Suprapubic skin (tissue), 3 donors: ENCODE results near the gene MAPRE2.

ENCODE experiments used
- POLR2A ChIP-seq, 2 donors: fragments of 450-650 bp; IDR thresholded peaks; one replicate each; pipeline ENCODE4 v1.6.1; 2017; ENCODE audit warnings: antibody characterized with exemption in 2 of 2, mild to moderate bottlenecking in 2 of 2, moderate library complexity in 2 of 2
- TF ChIP-seq, protein P1 (sequence below), 2 donors: fragments of 200-600 bp in 1 of 2; fragments of 450-650 bp in 1 of 2; sonication (generic) in 1 of 2; IDR thresholded peaks; one replicate each; pipeline ENCODE4 v1.5.1; 2016 to 2019; ENCODE audit warnings: antibody characterized with exemption in 2 of 2, mild to moderate bottlenecking in 1 of 2, moderate library complexity in 1 of 2

DNA sequence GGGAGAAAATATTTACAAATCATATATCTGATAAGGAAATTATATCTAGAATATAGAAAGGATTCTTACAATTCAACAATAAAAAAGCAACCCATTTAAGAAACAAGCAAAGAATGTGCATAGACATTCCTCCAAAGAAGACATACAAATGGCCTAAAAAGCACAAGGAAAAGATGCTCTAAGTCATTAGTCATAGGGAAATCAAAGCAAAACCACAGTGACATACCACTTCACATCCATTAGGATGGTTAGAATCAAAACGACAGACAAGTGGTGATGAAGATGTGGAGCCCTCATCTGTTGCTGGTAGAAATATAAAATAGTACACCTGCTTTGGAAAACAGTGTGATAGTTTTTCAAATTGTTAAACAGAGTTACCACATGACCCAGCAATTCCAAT is 48.2 kb downstream of the MAPRE2 start:
- TF ChIP-seq, protein P1, sequence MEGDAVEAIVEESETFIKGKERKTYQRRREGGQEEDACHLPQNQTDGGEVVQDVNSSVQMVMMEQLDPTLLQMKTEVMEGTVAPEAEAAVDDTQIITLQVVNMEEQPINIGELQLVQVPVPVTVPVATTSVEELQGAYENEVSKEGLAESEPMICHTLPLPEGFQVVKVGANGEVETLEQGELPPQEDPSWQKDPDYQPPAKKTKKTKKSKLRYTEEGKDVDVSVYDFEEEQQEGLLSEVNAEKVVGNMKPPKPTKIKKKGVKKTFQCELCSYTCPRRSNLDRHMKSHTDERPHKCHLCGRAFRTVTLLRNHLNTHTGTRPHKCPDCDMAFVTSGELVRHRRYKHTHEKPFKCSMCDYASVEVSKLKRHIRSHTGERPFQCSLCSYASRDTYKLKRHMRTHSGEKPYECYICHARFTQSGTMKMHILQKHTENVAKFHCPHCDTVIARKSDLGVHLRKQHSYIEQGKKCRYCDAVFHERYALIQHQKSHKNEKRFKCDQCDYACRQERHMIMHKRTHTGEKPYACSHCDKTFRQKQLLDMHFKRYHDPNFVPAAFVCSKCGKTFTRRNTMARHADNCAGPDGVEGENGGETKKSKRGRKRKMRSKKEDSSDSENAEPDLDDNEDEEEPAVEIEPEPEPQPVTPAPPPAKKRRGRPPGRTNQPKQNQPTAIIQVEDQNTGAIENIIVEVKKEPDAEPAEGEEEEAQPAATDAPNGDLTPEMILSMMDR (IDR thresholded peaks at IDR 0.05) = no peak
- TF ChIP-seq POLR2A (IDR thresholded peaks at IDR 0.05) = no peak
